NCI-H446 (cell line): ENCODE results near the gene RPL39L.

Experiments used
- DNase-seq, 2 experiments: peaks; one replicate each; lab custom pipeline; 2025; lab: John Stamatoyannopoulos, UW

The RPL39L gene

GRCh38 chr3:187093320-187093719 is 46.0 kb downstream of the RPL39L start:
- no peak for DNase-seq

- DNase-seq: no peak
Observed at GRCh38 chr3:187088701-187089100, 50.6 kb downstream of the RPL39L start.

GRCh38 chr3:187086831-187087230 is 52.5 kb downstream of the RPL39L start:
- DNase-seq: no peak

- no peak for DNase-seq
Observed at GRCh38 chr3:187085933-187086332, 53.4 kb downstream of the RPL39L start.

- no peak for DNase-seq
Observed at GRCh38 chr3:187085021-187085666, 54.2 kb downstream of the RPL39L start.

GRCh38 chr3:187084580-187084979 is 54.7 kb downstream of the RPL39L start:
- no peak for DNase-seq

GRCh38 chr3:187084126-187084525 is 55.2 kb downstream of the RPL39L start:
- no peak for DNase-seq

GRCh38 chr3:187082758-187083375 is 56.4 kb downstream of the RPL39L start:
- DNase-seq: no peak

- no peak for DNase-seq
Observed at GRCh38 chr3:187080799-187081450, 58.4 kb downstream of the RPL39L start.

- DNase-seq: no peak
Observed at GRCh38 chr3:187079090-187080022, 59.9 kb downstream of the RPL39L start.

GRCh38 chr3:187077537-187077936 is 61.8 kb downstream of the RPL39L start:
- no peak for DNase-seq

GRCh38 chr3:187077085-187077484 is 62.2 kb downstream of the RPL39L start:
- DNase-seq: no peak

GRCh38 chr3:187076297-187076696 is 63.0 kb downstream of the RPL39L start:
- DNase-seq: no peak

GRCh38 chr3:187074846-187075245 is 64.5 kb downstream of the RPL39L start:
- no peak for DNase-seq

GRCh38 chr3:187073581-187074098 is 65.7 kb downstream of the RPL39L start:
- DNase-seq: no peak

- no peak for DNase-seq
Observed at GRCh38 chr3:187072511-187072910, 66.8 kb downstream of the RPL39L start.

GRCh38 chr3:187072102-187072501 is 67.2 kb downstream of the RPL39L start:
- no peak for DNase-seq
